Measurements from ENCODE around the gene SF1.

The SF1 gene

GRCh38 chr11:64801158-64801464 lies 22.8 kb upstream of the SF1 start:
- no peak for DNase-seq (ENCODE audit: low read depth in 2 of 2)

- DNase-seq (ENCODE audit: low read depth in 2 of 2), result no peak
These were observed 22.2 kb upstream of the SF1 start for GRCh38 chr11:64800303-64801157.

GRCh38 chr11:64799623-64800302 lies 21.4 kb upstream of the SF1 start:
- no peak for DNase-seq (ENCODE audit: low read depth in 2 of 2)

GRCh38 chr11:64799256-64799622 lies 20.9 kb upstream of the SF1 start:
- no peak for DNase-seq (ENCODE audit: low read depth in 2 of 2)

- no peak for DNase-seq (ENCODE audit: low read depth in 2 of 2)
These were observed 18.6 kb upstream of the SF1 start for GRCh38 chr11:64796757-64797541.

GRCh38 chr11:64796047-64796756 lies 17.9 kb upstream of the SF1 start:
- no peak for DNase-seq (ENCODE audit: low read depth in 2 of 2)

- no peak for DNase-seq (ENCODE audit: low read depth in 2 of 2)
These were observed 16.2 kb upstream of the SF1 start for GRCh38 chr11:64794526-64794925.

- no peak for DNase-seq (ENCODE audit: low read depth in 2 of 2)
These were observed 15.2 kb upstream of the SF1 start for GRCh38 chr11:64793271-64794160.

- no peak for DNase-seq (ENCODE audit: low read depth in 2 of 2)
These were observed 14.1 kb upstream of the SF1 start for GRCh38 chr11:64792482-64792881.

GRCh38 chr11:64791781-64792291 lies 13.5 kb upstream of the SF1 start:
- no peak for DNase-seq (ENCODE audit: low read depth in 2 of 2)

- no peak for DNase-seq (ENCODE audit: low read depth in 2 of 2)
These were observed 12.1 kb upstream of the SF1 start for GRCh38 chr11:64790205-64791095.

GRCh38 chr11:64789331-64790204 lies 11.2 kb upstream of the SF1 start:
- no peak for DNase-seq (ENCODE audit: low read depth in 2 of 2)

GRCh38 chr11:64788321-64789215 lies 10.2 kb upstream of the SF1 start:
- DNase-seq (ENCODE audit: low read depth in 2 of 2), result no peak

GRCh38 chr11:64787526-64788320 lies 9.4 kb upstream of the SF1 start:
- no peak for DNase-seq (ENCODE audit: low read depth in 2 of 2)

GRCh38 chr11:64786308-64786707 lies 8.0 kb upstream of the SF1 start:
- no peak for DNase-seq (ENCODE audit: low read depth in 2 of 2)

GRCh38 chr11:64784813-64785581 lies 6.7 kb upstream of the SF1 start:
- DNase-seq (ENCODE audit: low read depth in 2 of 2), result no peak
